Coronary artery (tissue), 2 donors: ENCODE data around the gene G6PD.

Experiments
- DNase-seq: peaks from one replicate; pipeline ENCODE4 v3.0.0-alpha.2; 2017; ENCODE audit warnings: low spot score
- H3K27ac ChIP-seq, 2 donors: fragments of 200-600 bp; sonication (generic); one replicate each; pipeline ENCODE4 v1.5.1; 2016 to 2019
- H3K4me3 ChIP-seq: fragments of 200-600 bp; sonication (generic); 2 replicates; pipeline ENCODE4 v1.5.1; 2016; ENCODE audit warnings: mild to moderate bottlenecking, moderate library complexity
- TF ChIP-seq, protein P1 (sequence below): fragments of 200-600 bp; sonication (generic); IDR thresholded peaks from one replicate; pipeline ENCODE4 v1.5.1; 2019; ENCODE audit warnings: antibody characterized with exemption

G6PD gene

DNA sequence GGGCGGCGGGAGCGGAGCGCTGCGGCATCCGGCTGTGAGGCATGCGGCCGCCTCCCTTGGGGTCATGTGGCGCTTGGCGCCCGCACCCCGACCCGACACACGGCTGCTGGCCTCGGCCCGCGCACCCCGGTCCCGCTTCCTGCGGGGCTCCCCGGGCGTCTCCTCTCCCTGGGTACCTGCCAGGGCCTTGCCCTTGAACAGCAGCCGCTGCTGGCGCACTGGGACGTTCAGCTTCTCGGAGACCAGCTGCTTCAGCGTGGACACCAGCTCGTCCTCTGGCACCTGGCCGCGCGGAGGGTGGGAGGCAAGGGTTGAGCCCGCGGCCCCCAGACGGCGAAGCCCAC lies 60.6 kb downstream of the G6PD start:
- TF ChIP-seq, protein P1, sequence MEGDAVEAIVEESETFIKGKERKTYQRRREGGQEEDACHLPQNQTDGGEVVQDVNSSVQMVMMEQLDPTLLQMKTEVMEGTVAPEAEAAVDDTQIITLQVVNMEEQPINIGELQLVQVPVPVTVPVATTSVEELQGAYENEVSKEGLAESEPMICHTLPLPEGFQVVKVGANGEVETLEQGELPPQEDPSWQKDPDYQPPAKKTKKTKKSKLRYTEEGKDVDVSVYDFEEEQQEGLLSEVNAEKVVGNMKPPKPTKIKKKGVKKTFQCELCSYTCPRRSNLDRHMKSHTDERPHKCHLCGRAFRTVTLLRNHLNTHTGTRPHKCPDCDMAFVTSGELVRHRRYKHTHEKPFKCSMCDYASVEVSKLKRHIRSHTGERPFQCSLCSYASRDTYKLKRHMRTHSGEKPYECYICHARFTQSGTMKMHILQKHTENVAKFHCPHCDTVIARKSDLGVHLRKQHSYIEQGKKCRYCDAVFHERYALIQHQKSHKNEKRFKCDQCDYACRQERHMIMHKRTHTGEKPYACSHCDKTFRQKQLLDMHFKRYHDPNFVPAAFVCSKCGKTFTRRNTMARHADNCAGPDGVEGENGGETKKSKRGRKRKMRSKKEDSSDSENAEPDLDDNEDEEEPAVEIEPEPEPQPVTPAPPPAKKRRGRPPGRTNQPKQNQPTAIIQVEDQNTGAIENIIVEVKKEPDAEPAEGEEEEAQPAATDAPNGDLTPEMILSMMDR: no peak
- peak overlapping the region; percentile 85 for H3K4me3 ChIP-seq
- H3K27ac ChIP-seq: peak overlapping the region in 1 of 2 donors; percentile 90
- DNase-seq: no peak

DNA sequence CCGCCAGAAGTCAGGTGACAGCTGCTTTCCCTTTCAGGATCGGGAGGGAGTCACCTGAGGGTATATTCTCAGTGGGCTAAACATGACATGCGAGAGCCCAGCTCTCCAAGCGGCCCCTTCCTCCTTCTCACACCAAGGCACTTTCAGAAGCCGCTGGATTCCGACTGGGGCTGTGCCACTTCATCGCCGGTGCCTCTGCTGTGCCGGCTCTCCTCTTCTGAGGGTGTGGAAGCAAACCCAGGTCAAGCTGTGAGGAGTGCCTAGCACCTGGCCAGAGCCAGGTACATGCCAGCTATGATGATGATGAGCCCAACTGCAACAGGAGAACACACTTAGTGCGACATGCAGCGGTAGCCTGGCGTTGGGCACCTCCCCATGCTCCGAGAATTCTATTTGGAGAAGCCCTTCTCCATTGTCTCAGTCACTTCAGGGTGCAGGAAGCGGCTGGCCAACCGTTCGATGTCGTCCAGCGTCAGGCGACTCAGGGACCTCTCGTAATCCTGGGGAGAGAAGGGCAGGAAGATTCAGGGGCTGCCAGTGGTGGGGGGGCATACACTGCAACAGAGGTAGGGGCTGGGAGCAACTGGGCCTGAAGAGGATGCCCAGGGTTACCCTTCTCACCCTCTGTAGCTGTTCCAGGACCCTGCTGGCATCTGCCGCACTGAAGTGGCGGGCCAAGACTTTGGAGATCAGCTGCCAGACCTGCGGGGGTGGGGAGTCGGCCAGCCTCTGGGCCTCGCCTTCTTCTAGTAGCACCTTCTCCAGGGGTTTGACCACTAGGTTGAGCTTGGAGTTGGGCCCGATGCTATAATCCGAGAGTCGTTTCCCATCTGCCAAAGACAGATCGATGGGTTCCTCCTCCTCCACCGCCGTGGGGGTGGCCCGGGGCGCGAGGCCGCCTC lies 61.2 kb downstream of the G6PD start:
- TF ChIP-seq, protein P1: no peak
- peak; percentile 71 for DNase-seq
- Histone ChIP-seq H3K4me3 (peak overlapping the region; percentile 85), H3K27ac (peak overlapping the region in 1 of 2 donors; percentile 90)

DNA sequence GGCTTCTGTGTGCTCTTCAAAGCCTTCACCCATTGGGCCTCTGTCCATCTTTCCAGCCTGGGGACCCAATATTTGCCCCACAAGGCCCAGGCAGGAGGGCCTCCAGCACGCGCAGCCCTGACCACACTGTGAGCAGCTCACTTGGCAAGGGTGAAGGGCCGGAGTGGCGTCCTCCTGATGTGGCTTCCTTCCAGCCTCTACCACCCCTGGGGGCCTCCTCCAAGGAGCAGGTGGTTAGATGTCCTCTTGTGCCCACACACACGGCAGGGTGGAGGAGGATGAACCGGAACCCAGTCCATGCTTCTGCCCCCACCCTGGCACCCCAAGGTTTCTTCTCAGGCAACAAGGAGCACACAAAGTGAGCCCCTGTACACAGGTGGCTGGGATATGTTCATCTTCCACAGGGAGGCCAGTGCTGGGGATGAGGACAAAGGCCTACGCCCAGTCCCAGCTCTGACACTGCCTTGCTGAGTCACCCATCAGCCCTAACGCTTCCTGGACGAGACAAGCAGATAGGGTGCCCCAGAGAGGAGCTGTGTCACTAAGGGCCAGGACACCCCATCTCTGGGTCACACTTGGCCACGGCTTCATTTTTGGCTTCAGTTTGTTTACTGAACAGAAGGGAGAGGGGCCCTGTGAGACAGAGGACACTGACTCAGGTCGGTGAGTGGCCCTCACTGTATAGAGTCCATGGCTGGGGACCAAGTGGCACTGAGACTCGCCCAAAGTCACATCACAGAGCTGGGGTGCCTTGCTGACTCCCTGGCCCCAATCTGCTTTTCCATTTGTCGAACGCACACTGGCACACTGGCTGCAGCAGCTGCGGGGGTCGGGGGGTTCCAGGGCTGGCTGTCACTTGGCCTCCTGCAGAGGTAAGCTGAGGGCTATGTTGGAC lies 62.1 kb downstream of the G6PD start:
- TF ChIP-seq, protein P1: no peak
- H3K27ac ChIP-seq: peak overlapping the region in 1 of 2 donors; percentile 5
- no peak for DNase-seq
- no peak overlapping the region for H3K4me3 ChIP-seq

DNA sequence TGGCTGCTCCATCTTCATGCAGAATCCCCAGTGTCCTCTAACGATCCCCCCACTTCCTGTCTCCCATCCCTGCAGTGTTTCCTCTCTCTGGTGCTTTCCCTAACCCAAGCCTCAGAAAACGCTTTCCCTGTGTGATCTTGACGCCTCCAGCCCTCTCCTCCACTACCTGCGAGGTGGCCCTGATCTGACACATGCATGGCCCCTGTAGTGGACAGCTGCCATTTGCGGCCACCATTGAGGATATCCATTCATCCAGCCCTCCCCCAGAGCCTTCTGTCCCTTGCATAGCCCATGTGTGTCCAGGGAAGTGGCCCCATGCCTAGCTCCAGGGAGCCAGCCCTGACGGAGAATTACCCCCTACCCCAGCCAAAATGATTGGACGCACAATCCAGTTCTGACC lies 63.3 kb downstream of the G6PD start:
- Histone ChIP-seq H3K27ac (no peak overlapping the region), H3K4me3 (no peak overlapping the region)
- TF ChIP-seq, protein P1: no peak
- peak; percentile 67 for DNase-seq

DNA sequence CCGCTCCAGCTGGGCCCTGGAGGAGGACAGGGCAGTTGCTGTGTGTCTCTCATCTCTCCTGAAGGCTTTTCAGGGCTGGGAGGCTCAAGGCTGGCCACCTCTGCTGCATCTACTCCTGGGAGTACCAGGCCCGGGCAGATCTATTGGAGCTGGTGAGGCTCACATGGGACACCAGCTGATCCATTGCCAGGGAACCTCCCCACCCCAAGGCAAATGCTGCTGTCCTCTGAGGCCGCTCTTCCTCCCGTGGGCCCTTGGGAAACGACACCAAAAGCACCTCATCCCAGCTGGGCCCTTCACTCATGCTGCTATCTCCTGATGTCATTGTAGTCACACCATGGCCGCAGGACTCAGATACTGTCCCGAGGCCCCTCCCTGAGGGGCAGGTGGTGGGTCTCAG lies 63.9 kb downstream of the G6PD start:
- H3K4me3 ChIP-seq: no peak overlapping the region
- TF ChIP-seq, protein P1: no peak
- DNase-seq: peak; percentile 70
- H3K27ac ChIP-seq: no peak overlapping the region

DNA sequence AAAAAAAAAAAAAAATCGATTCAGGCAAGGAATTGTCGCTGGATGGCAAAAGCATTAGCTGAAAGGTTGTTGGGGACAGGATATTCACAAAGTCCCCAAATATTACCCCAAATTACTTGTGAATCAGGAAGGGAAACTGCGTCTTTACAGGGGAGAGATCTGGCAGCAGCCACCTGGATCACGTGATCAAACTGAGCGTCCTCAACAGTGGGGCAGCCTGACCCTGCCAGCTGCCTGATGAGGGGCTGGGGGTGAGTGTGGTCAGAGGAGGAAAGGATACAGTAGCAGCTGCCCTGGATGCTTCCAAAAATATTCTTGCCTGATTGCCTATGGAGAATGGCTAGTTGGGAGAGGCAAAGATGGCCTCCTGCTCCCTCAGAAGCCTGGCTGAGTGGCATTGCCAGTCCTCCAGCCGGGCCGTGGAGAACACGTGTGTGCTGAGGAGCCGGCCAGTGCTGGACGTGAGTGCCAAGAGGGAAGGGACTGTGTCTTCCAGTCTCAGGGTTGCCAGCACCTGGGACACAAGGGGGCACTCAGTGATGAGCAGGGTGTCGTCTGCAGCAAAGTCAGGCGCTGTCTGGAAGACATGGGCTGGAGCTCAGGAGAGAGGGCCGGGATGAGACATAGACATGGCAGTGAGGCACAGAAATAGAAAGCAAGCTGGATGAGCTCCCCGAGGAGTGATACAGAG lies 64.6 kb downstream of the G6PD start:
- H3K4me3 ChIP-seq: no peak overlapping the region
- DNase-seq: peak; percentile 69
- no peak overlapping the region for H3K27ac ChIP-seq
- TF ChIP-seq, protein P1: no peak
